Body of pancreas (tissue), 4 donors: ENCODE results near the gene GRAP2. TPM values are rescaled to one million over a fixed set of nuclear protein-coding genes. Genes with fewer than 3 reads are reported as not detected.

Experiments
- ATAC-seq: fragments of 150-250 bp; one replicate; pipeline ENCODE4 v1.9.1; 2016
- DNase-seq, 4 donors: peaks; one replicate each; pipeline ENCODE4 v3.0.0-alpha.2; 2019
- H3K27ac ChIP-seq, 4 donors: fragments of 200-600 bp; sonication (generic); 1 replicate in 3 of 4; 2 replicates in 1 of 4; pipeline versions ENCODE4 v1.5.1 to v1.6.1; 2016 to 2019; ENCODE audit warnings: mild to moderate bottlenecking in 1 of 4, mixed read lengths in 1 of 4, moderate library complexity in 1 of 4
- H3K27me3 ChIP-seq, 2 donors: fragments of 200-600 bp; sonication (generic); one replicate each; pipeline ENCODE4 v1.6.0; 2016; ENCODE audit warnings: mild to moderate bottlenecking in 1 of 2
- H3K36me3 ChIP-seq, 2 donors: fragments of 200-600 bp; sonication (generic); replicated peaks in 1 of 2; 2 replicates each; pipeline ENCODE4 v1.5.1; 2016; ENCODE audit warnings: low read depth in 2 of 2; ENCODE audit not compliant: insufficient read depth in 1 of 2
- H3K4me1 ChIP-seq: fragments of 200-600 bp; sonication (generic); one replicate; pipeline ENCODE4 v1.6.0; 2016
- H3K4me3 ChIP-seq, 2 donors: fragments of 200-600 bp; sonication (generic); 1 replicate in 1 of 2; 2 replicates in 1 of 2; pipeline ENCODE4 v1.5.1; 2016 to 2019
- H3K9me3 ChIP-seq, 3 donors: fragments of 200-600 bp; sonication (generic); 1 replicate in 2 of 3; 2 replicates in 1 of 3; pipeline ENCODE4 v1.5.1; 2016
- POLR2A ChIP-seq, 3 donors: fragments of 450-650 bp; IDR thresholded peaks; one replicate each; pipeline ENCODE4 v1.6.1; 2016; ENCODE audit warnings: antibody characterized with exemption in 3 of 3, mild to moderate bottlenecking in 2 of 3
- WGBS, 2 donors: methylation state at CpG; one replicate each; pipeline ENCODE4 v1.1.5; 2017; 5-methylcytosine and 5-hydroxymethylcytosine counted together
- intact Hi-C: fragments of 100-400 bp; cut with DNase I; formaldehyde crosslinking; loops from one replicate; pipeline ENCODE4 v1.15.1; 2023
- total RNA-seq, 2 donors: library from RNA; depleted of rRNA; stranded (reverse); fragments of >200 nt; gene quantifications; one replicate each; pipeline ENCODE4 v1.1.0, GENCODE V29; 2016
- TF ChIP-seq, protein P1 (sequence below), 7 experiments: fragments of 450-650 bp in 4 of 7; fragments of 200-600 bp in 3 of 7; sonication (generic) in 3 of 7; IDR thresholded peaks; one replicate each; pipeline ENCODE4 v1.5.1; 2016 to 2019; ENCODE audit warnings: antibody characterized with exemption in 7 of 7

Gene GRAP2
- total RNA-seq, 2 donors from 2014 or later: 0.78 to 0.99 TPM

DNA sequence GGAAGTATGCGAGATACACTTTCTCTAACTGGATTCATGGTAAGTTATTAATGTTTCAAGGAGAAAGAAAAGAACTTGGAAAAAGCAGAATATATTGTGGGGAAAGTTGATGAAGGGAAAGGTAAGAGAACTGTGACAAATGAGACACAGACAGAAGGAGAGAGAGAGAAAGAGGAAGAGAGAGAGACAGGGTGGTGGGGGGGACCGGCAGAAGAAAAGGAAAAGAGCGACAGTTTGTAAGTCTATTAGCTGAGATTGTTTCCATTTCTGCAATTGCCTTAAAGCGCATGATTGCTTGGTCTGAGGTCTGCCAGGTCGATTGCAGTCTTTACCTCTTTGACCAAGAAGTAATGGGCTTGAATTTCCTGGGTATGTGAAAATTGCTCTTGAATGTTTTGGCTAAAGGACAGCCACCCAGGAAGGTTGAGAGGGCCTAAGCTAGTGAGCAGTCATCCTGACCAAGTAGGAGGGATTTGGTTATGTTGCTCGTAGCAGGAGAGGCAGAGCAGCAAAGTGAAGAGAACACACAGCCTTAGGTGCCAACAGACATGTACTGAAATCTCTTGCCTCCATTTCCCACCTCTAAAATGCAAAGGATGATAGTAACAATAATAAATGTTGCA is 35.8 kb downstream of the GRAP2 start:
- no peak overlapping the region for H3K4me3 ChIP-seq
- TF ChIP-seq, protein P1, sequence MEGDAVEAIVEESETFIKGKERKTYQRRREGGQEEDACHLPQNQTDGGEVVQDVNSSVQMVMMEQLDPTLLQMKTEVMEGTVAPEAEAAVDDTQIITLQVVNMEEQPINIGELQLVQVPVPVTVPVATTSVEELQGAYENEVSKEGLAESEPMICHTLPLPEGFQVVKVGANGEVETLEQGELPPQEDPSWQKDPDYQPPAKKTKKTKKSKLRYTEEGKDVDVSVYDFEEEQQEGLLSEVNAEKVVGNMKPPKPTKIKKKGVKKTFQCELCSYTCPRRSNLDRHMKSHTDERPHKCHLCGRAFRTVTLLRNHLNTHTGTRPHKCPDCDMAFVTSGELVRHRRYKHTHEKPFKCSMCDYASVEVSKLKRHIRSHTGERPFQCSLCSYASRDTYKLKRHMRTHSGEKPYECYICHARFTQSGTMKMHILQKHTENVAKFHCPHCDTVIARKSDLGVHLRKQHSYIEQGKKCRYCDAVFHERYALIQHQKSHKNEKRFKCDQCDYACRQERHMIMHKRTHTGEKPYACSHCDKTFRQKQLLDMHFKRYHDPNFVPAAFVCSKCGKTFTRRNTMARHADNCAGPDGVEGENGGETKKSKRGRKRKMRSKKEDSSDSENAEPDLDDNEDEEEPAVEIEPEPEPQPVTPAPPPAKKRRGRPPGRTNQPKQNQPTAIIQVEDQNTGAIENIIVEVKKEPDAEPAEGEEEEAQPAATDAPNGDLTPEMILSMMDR (IDR thresholded peaks at IDR 0.05): no peak
- no peak for TF ChIP-seq POLR2A (IDR thresholded peaks at IDR 0.05)
- H3K4me1 ChIP-seq: no peaks in the 10 kb centered on the region
- no peaks in the 10 kb centered on the region for H3K9me3 ChIP-seq
- H3K27me3 ChIP-seq: no peaks in the 10 kb centered on the region
- no peak for ATAC-seq
- no peaks in the 10 kb centered on the region for H3K36me3 ChIP-seq
- no peak overlapping the region for H3K27ac ChIP-seq
- WGBS, 2 donors: 64 to 67% methylated on average over 6 of the region's 6 CpGs
- intact Hi-C loops: no loop called here
- DNase-seq: no peak

DNA sequence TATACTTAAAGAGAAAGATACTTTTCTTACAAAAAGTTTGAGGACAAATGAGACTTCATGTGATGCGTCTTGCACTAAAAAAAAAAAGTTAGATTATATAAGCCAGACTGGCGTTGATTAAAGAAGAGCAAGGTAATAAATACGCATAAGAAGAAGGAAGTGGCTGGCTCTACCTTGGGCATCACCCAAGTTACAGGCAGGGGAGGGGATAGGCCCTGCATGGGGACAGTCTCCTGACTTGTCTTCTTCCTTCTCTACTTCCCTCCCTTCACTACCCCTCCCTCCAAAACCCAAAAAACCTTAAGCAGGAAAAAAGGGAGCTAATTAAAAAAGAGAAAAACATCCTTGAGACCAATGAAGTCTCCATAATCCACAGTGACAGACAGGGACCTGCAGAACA is 37.0 kb downstream of the GRAP2 start:
- H3K9me3 ChIP-seq: no peaks in the 10 kb centered on the region
- H3K4me3 ChIP-seq: no peak overlapping the region
- H3K36me3 ChIP-seq: no peaks in the 10 kb centered on the region
- no peak overlapping the region for H3K27ac ChIP-seq
- no peak for ATAC-seq
- DNase-seq: no peak
- TF ChIP-seq, protein P1 (IDR thresholded peaks at IDR 0.05): no peak
- no peak for TF ChIP-seq POLR2A (IDR thresholded peaks at IDR 0.05)
- H3K27me3 ChIP-seq: no peaks in the 10 kb centered on the region
- intact Hi-C loops: no loop called here
- no peaks in the 10 kb centered on the region for H3K4me1 ChIP-seq
- 67 to 86% methylated on average over 3 of the region's 3 CpGs for WGBS, 2 donors

DNA sequence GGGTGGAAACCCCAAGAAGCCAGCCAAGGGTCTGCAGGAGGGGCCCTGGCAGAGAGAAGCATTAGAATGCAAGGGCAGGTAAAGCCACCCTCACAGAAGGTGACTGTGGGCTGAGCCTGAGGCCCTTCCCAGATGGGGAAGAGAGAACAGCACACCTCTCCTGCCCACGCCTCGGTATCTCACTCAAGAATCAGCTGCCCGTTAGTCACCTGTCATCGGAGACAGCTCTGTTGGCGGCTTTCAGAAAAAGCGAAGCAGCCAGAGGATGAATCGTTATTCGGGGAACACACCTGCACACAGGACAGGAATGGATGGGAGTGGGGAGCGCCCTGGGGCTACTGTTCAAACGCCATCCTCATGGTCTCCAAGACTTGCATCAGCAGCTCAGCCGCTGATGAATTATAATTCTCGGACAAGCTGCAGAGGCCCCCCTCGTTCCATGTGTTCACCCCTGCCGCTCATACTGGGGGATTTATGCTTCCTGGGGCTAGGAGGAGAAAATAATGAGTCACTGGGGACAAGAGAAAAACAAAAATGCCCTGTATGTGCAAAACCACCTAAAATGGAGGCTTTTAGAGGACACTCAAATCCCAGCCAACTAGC is 37.7 kb downstream of the GRAP2 start:
- Histone ChIP-seq H3K4me1 (no peaks in the 10 kb centered on the region), H3K27me3 (no peaks in the 10 kb centered on the region), H3K36me3 (no peaks in the 10 kb centered on the region), H3K27ac (no peak overlapping the region), H3K9me3 (no peaks in the 10 kb centered on the region), H3K4me3 (no peak overlapping the region)
- 78 to 86% methylated on average over 14 of the region's 14 CpGs for WGBS, 2 donors
- no peak for TF ChIP-seq POLR2A (IDR thresholded peaks at IDR 0.05)
- TF ChIP-seq, protein P1 (IDR thresholded peaks at IDR 0.05): no peak
- intact Hi-C loops: no loop called here
- DNase-seq (no peak), ATAC-seq (no peak)

DNA sequence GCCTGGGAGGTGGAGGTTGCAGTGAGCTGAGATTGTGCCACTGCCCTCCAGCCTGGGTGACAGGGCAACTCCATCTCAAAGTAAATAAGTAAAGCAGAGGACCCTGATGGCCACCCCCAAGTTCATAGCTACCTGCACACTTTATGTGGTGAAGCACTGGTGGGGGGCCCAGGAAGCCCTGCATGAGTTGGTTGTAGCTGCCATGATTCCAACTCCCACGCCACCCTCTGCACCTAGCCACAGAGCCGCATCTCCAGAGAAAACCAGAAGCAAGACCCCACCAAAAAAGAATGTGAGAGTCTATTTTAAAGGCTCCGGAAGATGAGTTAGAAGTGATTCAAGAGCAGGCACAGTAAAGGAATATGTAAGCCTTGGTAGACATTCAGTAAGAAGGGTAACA is 38.9 kb downstream of the GRAP2 start:
- H3K27ac ChIP-seq: no peak overlapping the region
- H3K9me3 ChIP-seq: no peaks in the 10 kb centered on the region
- no peak for TF ChIP-seq POLR2A (IDR thresholded peaks at IDR 0.05)
- TF ChIP-seq, protein P1 (IDR thresholded peaks at IDR 0.05): no peak
- H3K36me3 ChIP-seq: no peaks in the 10 kb centered on the region
- 94 to 98% methylated on average over 3 of the region's 3 CpGs for WGBS, 2 donors
- H3K4me1 ChIP-seq: no peaks in the 10 kb centered on the region
- H3K4me3 ChIP-seq: no peak overlapping the region
- H3K27me3 ChIP-seq: no peaks in the 10 kb centered on the region
- ATAC-seq (no peak), DNase-seq (no peak)
- intact Hi-C loops: no loop called here
